Left forelimb (tissue), 1 donor: Measurements from ENCODE around the gene RAB42.
"Not testable (repeated sequence)": the region's sequence is repeated elsewhere in the genome, so short reads cannot be mapped to it uniquely, and the experiment has no call there.

Experiments used
- DNase-seq: peaks from one replicate; pipeline ENCODE4 v3.0.0-alpha.2; 2018; ENCODE audit warnings: low spot score

The RAB42 gene

GRCh38 chr1:28586585-28587391 is 5.3 kb upstream of the RAB42 start:
- DNase-seq = not testable (repeated sequence)

DNA sequence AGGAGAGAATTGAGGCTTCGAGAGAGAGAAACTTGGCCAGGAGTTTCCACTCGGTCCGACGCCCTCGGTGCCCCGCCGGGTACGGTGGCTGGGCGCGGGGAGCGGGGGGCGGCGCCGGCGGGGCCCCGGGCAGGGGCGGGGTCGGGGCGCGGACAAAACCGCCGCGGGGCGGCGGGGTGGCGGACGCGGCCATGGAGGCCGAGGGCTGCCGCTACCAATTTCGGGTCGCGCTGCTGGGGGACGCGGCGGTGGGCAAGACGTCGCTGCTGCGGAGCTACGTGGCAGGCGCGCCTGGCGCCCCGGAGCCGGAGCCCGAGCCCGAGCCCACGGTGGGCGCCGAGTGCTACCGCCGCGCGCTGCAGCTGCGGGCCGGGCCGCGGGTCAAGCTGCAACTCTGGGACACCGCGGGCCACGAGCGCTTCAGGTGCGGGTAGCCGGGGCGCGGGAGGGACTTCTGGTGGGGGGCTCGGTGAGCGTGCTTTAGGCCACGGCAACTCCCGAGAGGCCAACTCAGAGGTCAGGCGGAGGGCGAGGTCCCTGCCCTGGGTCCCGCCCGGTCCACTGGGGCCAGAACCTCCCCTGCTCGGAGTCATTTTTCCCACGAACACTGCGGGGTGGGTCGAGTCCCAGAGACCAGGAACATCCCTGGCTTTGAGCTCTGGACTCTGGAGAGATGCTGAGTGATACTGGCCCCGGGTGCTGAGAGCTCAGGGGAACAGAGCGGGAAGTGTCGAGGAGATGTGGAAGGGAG is 431 bp downstream of the RAB42 start:
- DNase-seq = peak; percentile 76

- DNase-seq = not testable (repeated sequence)
These were observed 1.9 kb downstream of the RAB42 start for GRCh38 chr1:28593988-28594356.

GRCh38 chr1:28594686-28595411 is 2.8 kb downstream of the RAB42 start:
- DNase-seq = not testable (repeated sequence)

GRCh38 chr1:28595412-28596191 is 3.5 kb downstream of the RAB42 start:
- DNase-seq = no peak

DNA sequence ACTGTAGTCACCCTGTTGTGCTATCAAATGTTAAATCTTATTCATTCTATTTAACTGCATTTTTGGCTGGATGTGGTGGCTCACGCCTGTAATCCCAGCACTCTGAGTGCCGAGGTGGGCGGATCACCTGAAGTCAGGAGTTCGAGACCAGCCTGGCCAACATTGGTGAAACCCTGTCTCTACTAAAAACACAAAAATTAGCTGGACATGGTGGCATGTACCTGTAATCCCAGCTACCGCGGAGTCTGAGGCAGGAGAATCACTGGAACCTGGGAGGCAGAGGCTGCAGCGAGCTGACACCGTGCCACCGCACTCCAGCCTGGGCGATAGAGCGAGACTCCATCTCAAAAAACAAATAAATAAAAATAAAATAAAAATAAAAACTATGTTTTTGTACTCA is 4.2 kb downstream of the RAB42 start:
- DNase-seq = not testable (repeated sequence)

- DNase-seq = no peak
These were observed 9.6 kb downstream of the RAB42 start for GRCh38 chr1:28601696-28602095.

GRCh38 chr1:28602536-28603439 is 10.7 kb downstream of the RAB42 start:
- DNase-seq = no peak

DNA sequence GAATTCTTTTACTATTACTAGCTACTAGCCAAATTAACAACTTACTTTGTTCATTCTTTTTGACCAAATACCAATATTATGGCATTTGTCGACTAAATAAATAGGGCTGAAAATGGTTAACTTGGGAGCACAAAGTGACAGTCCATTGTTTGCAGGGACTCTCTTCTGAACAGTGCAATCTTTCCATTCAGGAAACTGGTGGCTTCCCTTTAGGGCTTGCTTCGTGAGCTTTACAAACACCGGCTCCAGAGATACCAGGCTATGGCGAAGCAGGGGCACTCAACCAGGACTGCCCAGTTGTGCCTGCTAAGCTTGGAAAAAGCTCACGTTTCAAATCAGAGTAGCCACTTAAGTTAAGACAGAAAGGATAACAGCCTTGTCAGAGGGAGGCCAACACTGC is 12.3 kb downstream of the RAB42 start:
- DNase-seq = no peak

GRCh38 chr1:28604962-28605361 is 12.9 kb downstream of the RAB42 start:
- no peak for DNase-seq

- no peak for DNase-seq
These were observed 14.7 kb downstream of the RAB42 start for GRCh38 chr1:28606771-28607170.

GRCh38 chr1:28613175-28613574 is 21.1 kb downstream of the RAB42 start:
- DNase-seq = no peak

DNA sequence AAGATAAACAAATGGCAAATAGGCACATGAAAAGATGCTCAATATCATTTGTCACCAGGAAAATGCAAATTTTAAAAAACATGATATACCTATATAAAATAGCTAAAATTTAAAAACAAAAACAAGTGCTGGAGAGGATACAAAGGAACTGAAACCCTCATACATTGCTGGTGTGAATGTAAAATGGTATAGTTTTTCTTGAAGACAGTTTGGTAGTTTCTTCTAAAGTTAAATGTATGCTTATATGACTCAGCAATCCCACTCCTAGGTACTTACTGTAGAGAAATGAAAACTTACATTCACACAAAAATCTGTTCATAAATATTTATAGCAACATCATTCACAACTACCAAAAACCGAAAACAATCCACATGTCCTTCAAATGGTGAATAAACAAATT is 39.6 kb downstream of the RAB42 start:
- DNase-seq = no peak

DNA sequence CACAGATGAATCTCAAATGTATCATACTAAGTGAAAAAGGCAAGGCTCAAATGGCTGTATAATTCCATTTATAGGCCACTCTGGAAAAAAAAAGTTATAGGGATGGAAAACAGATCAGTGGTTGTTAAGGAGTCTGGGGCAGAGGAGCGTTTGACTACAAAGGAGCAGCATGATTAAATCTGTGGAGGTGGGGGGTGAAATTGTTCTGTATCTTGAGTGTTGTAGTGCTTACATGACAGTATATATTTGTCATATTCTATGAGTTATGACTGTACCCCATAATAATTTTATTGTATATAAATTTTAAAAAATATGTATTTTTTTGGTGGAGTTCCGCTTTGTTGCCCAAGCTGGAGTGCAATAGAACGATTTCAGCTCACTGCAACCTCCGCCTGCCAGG is 40.5 kb downstream of the RAB42 start:
- no peak for DNase-seq

DNA sequence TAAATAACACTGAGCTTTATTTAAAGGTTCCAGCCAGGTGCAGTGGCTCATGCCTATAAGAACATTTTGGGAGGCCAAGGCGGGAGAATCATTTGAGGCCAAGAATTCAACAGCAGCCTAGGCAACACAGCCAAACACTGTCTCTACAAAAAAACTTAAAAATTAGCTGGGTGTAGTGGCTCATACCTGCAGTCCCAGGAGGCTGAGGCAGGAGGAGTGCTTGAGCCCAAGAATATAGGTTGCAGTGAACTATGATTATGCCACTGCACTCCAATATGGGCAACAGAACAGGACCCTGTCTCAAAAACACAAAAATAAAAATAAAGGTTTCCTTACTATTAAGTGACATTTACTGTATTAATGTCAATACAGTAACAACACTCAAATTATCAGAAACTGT is 48.7 kb downstream of the RAB42 start:
- no peak for DNase-seq

GRCh38 chr1:28642056-28642846 is 50.2 kb downstream of the RAB42 start:
- DNase-seq = no peak

GRCh38 chr1:28642847-28643635 is 51.0 kb downstream of the RAB42 start, which contains the start of gene TAF12:
Gene TAF12, minus strand, starts transcription at chr1:28643067. Its CDS starts 20,986 bp downstream, at chr1:28622081.
- DNase-seq = peak; percentile 96

- DNase-seq = no peak
These were observed 52.4 kb downstream of the RAB42 start for GRCh38 chr1:28644494-28644893.
